IMR-90 (cell line): ENCODE results near the gene KLF13. TPM values are rescaled to one million over a fixed set of nuclear protein-coding genes. Genes with fewer than 3 reads are reported as not detected.

ENCODE experiments used
- ATAC-seq: fragments of 200-7000 bp; cut with Tn5 transposase; 2 replicates; pipeline ENCODE4 v1.9.1; 2020; ENCODE audit warnings: low read depth, mild to moderate bottlenecking, moderate library complexity
- BruUV-seq: library from RNA; stranded (reverse); fragments of 400-500 nt; replicated peaks from 2 replicates; lab custom pipeline; 2021; lab: Mats Ljungman, UMichigan
- CTCF ChIA-PET: fragments of 300-600 bp; formaldehyde crosslinking; extraction: SDS; loops from one replicate; lab custom pipeline; 2021; ENCODE audit warnings: antibody characterized with exemption; lab: Yijun Ruan, JAX
- POLR2A ChIA-PET: fragments of 300-600 bp; sonication (Branson Sonifier 250); formaldehyde crosslinking; loops from one replicate; lab custom pipeline; 2022; ENCODE audit warnings: antibody characterized with exemption; ENCODE audit not compliant: unreplicated experiment; lab: Charles Lee
- DNase-seq: peaks from one replicate; pipeline ENCODE4 v3.0.0; 2013
- H2AFZ ChIP-seq: replicated peaks from 2 replicates; pipeline ENCODE3; 2013; ENCODE audit warnings: low read length, mild to moderate bottlenecking; ENCODE audit not compliant: poor library complexity
- H2AK5ac ChIP-seq: 2 replicates; pipeline ENCODE4 v1.6.1; 2013; ENCODE audit warnings: low read depth, low read length, inconsistent platforms
- H2AK9ac ChIP-seq: replicated peaks from 2 replicates; pipeline ENCODE3; 2013; ENCODE audit warnings: mild to moderate bottlenecking, low read depth, low read length, moderate library complexity; ENCODE audit not compliant: poor library complexity
- H2BK120ac ChIP-seq: 2 replicates; pipeline ENCODE4 v1.6.1; 2013; ENCODE audit warnings: low read depth, low read length, inconsistent platforms
- H2BK15ac ChIP-seq: 3 replicates; pipeline ENCODE4 v1.6.1; 2013; ENCODE audit warnings: low read depth, low read length, inconsistent platforms
- H2BK20ac ChIP-seq: 2 replicates; pipeline ENCODE4 v1.6.1; 2013; ENCODE audit warnings: low read depth, mild to moderate bottlenecking, inconsistent platforms, low read length, moderate library complexity
- H2BK5ac ChIP-seq: 2 replicates; pipeline ENCODE4 v1.6.1; 2013; ENCODE audit warnings: mild to moderate bottlenecking, low read depth, low read length, inconsistent platforms; ENCODE audit not compliant: poor library complexity, severe bottlenecking
- H3K14ac ChIP-seq: replicated peaks from 2 replicates; pipeline ENCODE4 v1.6.1; 2013; ENCODE audit warnings: low read depth, low read length, inconsistent platforms
- H3K18ac ChIP-seq: 2 replicates; pipeline ENCODE4 v1.6.1; 2013; ENCODE audit warnings: low read depth, low read length, control low read depth
- H3K23ac ChIP-seq: 2 replicates; pipeline ENCODE4 v1.6.1; 2013; ENCODE audit warnings: low read depth, low read length, inconsistent platforms
- H3K27ac ChIP-seq: 2 replicates; pipeline ENCODE4 v1.5.1; 2013; ENCODE audit warnings: mild to moderate bottlenecking, control low read depth, low read length; ENCODE audit not compliant: insufficient read depth
- H3K27me3 ChIP-seq: 2 replicates; pipeline ENCODE4 v1.6.1; 2013; ENCODE audit warnings: low read length; ENCODE audit not compliant: control insufficient read depth, insufficient read depth
- H3K36me3 ChIP-seq: 2 replicates; pipeline ENCODE4 v1.6.1; 2013; ENCODE audit warnings: low read length, mixed read lengths; ENCODE audit not compliant: control insufficient read depth, insufficient read depth
- H3K4ac ChIP-seq: 2 replicates; pipeline ENCODE4 v1.6.1; 2013; ENCODE audit warnings: low read depth, low read length, inconsistent platforms
- H3K4me1 ChIP-seq: 2 replicates; pipeline ENCODE4 v1.6.1; 2013; ENCODE audit warnings: low read length, mixed read lengths; ENCODE audit not compliant: control insufficient read depth, insufficient read depth
- H3K4me2 ChIP-seq: 2 replicates; pipeline ENCODE4 v1.6.1; 2013; ENCODE audit warnings: low read depth, mild to moderate bottlenecking, control low read depth, low read length, moderate library complexity
- H3K4me3 ChIP-seq: 2 replicates; pipeline ENCODE4 v1.5.1; 2013; ENCODE audit warnings: low read depth, mild to moderate bottlenecking, control low read depth, low read length, moderate library complexity; ENCODE audit not compliant: insufficient read depth
- H3K56ac ChIP-seq: 2 replicates; pipeline ENCODE4 v1.6.1; 2013; ENCODE audit warnings: low read length, inconsistent platforms; ENCODE audit not compliant: insufficient read depth; ENCODE audit errors: extremely low read depth
- H3K79me1 ChIP-seq, 2 experiments: 2 replicates each; pipeline ENCODE4 v1.6.1; 2013; ENCODE audit warnings: low read length in 2 of 2, inconsistent platforms in 1 of 2, low read depth in 1 of 2
- H3K9ac ChIP-seq: 2 replicates; pipeline ENCODE4 v1.6.1; 2013; ENCODE audit warnings: low read depth, low read length, control low read depth
- H3K9me1 ChIP-seq: 2 replicates; pipeline ENCODE4 v1.6.1; 2013; ENCODE audit warnings: low read length, inconsistent platforms; ENCODE audit not compliant: insufficient read depth
- H3K9me3 ChIP-seq: 2 replicates; pipeline ENCODE4 v1.6.1; 2013; ENCODE audit warnings: low read length; ENCODE audit not compliant: control insufficient read depth, insufficient read depth
- H4K20me1 ChIP-seq: 2 replicates; pipeline ENCODE4 v1.6.1; 2013; ENCODE audit warnings: low read length, inconsistent platforms; ENCODE audit not compliant: insufficient read depth
- H4K5ac ChIP-seq: 2 replicates; pipeline ENCODE4 v1.6.1; 2013; ENCODE audit warnings: mild to moderate bottlenecking, low read depth, low read length, control low read depth
- H4K8ac ChIP-seq, 2 experiments: 2 replicates each; pipeline ENCODE4 v1.6.1; 2013; ENCODE audit warnings: low read depth in 2 of 2, low read length in 2 of 2, control low read depth in 1 of 2, inconsistent platforms in 1 of 2
- H4K91ac ChIP-seq: 2 replicates; pipeline ENCODE4 v1.6.1; 2013; ENCODE audit warnings: low read depth, low read length, inconsistent platforms; ENCODE audit not compliant: insufficient read depth
- BHLHE40 ChIP-seq: fragments of 150-350 bp; IDR thresholded peaks from 2 replicates; pipeline ENCODE4 v1.6.1; 2016; ENCODE audit warnings: mild to moderate bottlenecking, low read depth, low read length
- CEBPB ChIP-seq: IDR thresholded peaks from 2 replicates; pipeline ENCODE4 v1.6.1; 2012; ENCODE audit warnings: low read depth, low read length, improper control_type of control experiment
- CHD1 ChIP-seq: IDR thresholded peaks from 2 replicates; pipeline ENCODE4 v1.6.1; 2012; ENCODE audit warnings: low read depth, low read length, improper control_type of control experiment
- CTCF ChIP-seq: conservative IDR thresholded peaks from 2 replicates; pipeline ENCODE4 v1.5.1; 2012; ENCODE audit warnings: mild to moderate bottlenecking, low read depth, low read length, improper control_type of control experiment
- ELK1 ChIP-seq: fragments of 150-350 bp; IDR thresholded peaks from 2 replicates; pipeline ENCODE4 v1.6.1; 2016; ENCODE audit warnings: low read depth, mild to moderate bottlenecking, low read length, moderate library complexity, borderline replicate concordance
- FOS ChIP-seq: fragments of 150-350 bp; IDR thresholded peaks from 2 replicates; pipeline ENCODE4 v1.6.1; 2016; ENCODE audit warnings: low read depth, low read length
- MAFK ChIP-seq: IDR thresholded peaks from 2 replicates; pipeline ENCODE4 v1.6.1; 2012; ENCODE audit warnings: low read depth, low read length, improper control_type of control experiment
- MAZ ChIP-seq: IDR thresholded peaks from 2 replicates; pipeline ENCODE4 v1.6.1; 2012; ENCODE audit warnings: low read depth, mild to moderate bottlenecking, low read length, improper control_type of control experiment, moderate library complexity, borderline replicate concordance
- MXI1 ChIP-seq: IDR thresholded peaks from 2 replicates; pipeline ENCODE4 v1.6.1; 2012; ENCODE audit warnings: low read depth, mild to moderate bottlenecking, low read length, moderate library complexity, borderline replicate concordance
- POLR2A ChIP-seq: IDR thresholded peaks from 2 replicates; pipeline ENCODE4 v1.6.1; 2012; ENCODE audit warnings: mild to moderate bottlenecking, low read depth, low read length
- RAD21 ChIP-seq: IDR thresholded peaks from 2 replicates; pipeline ENCODE4 v1.6.1; 2012; ENCODE audit warnings: low read length, improper control_type of control experiment
- RCOR1 ChIP-seq: IDR thresholded peaks from 2 replicates; pipeline ENCODE4 v1.6.1; 2012; ENCODE audit warnings: mild to moderate bottlenecking, low read length, improper control_type of control experiment; ENCODE audit not compliant: insufficient replicate concordance
- SMC3 ChIP-seq: fragments of 150-350 bp; IDR thresholded peaks from 2 replicates; pipeline ENCODE4 v1.6.1; 2016; ENCODE audit warnings: low read depth, mild to moderate bottlenecking, antibody characterized with exemption, low read length, moderate library complexity
- WGBS, 2 experiments: methylation state at CpG; one replicate each; pipeline versions ENCODE4 v1.1.5 to v1.1.7; 2013; ENCODE audit warnings: missing lambda C conversion rate in 2 of 2; ENCODE audit not compliant: insufficient read length in 1 of 2; ENCODE audit errors: extremely low coverage in 2 of 2; 5-methylcytosine and 5-hydroxymethylcytosine counted together
- dilution Hi-C: fragments of 300-500 bp; cut with HindIII; formaldehyde crosslinking; loops from one replicate; pipeline ENCODE4 v1.14.3; 2018; ENCODE audit warnings: low sequenced_read_pairs; ENCODE audit not compliant: unreplicated experiment
- in situ Hi-C: fragments of 300-500 bp; cut with MboI; formaldehyde crosslinking; loops from 3 replicates; pipeline ENCODE4 v1.14.3; 2019; ENCODE audit warnings: low sequenced_read_pairs, inconsistent platforms, mixed read lengths
- intact Hi-C: fragments of 100-400 bp; cut with micrococcal nuclease; formaldehyde crosslinking; loops from 2 replicates; pipeline ENCODE4 v1.10.0; 2022
- polyA plus RNA-seq, 3 experiments: library from polyadenylated mRNA; depleted of rRNA; stranded (reverse); fragments of >200 nt; gene quantifications; 2 replicates each; pipeline ENCODE4 v1.2.3, GENCODE V29; 2012; ENCODE audit warnings: low replicate concordance in 1 of 3
- total RNA-seq: library from RNA; depleted of rRNA; stranded (reverse); fragments of >200 nt; gene quantifications from 2 replicates; pipeline ENCODE4 v1.2.3, GENCODE V29; 2012

Gene KLF13
- total and polyA plus RNA-seq, 2 of the 4 experiments (the other 2 are of a cell fraction), result 9.5 to 10.6 TPM

GRCh38 chr15:31399544-31400171 is 73.0 kb downstream of the KLF13 start (continued):
- no peak for TF ChIP-seq FOS

GRCh38 chr15:31400222-31400927 is 73.7 kb downstream of the KLF13 start:
- H3K18ac ChIP-seq, result no peak overlapping the region
- no peaks in the 10 kb centered on the region for H3K36me3 ChIP-seq
- H2AFZ ChIP-seq, result peak overlapping the region; percentile 62
- H3K79me1 ChIP-seq, result no peaks in the 10 kb centered on the region
- ATAC-seq (no peak), DNase-seq (no peak)
- intact Hi-C loops (no loop called here), in situ Hi-C loops (loop anchor here (5.0 kb wide), 1 partner anchor 37 kb away; no protein-coding TSS in a partner anchor), dilution Hi-C loops (no loop called here)
- no peak overlapping the region for H3K56ac ChIP-seq
- peak overlapping the region; percentile 59 for H3K14ac ChIP-seq
- peaks cover 6% of the 10 kb centered on the region; the same call in 1 of the 2 replicates for H3K4me1 ChIP-seq
- no peak overlapping the region for H4K8ac ChIP-seq
- H4K20me1 ChIP-seq, result no peaks in the 10 kb centered on the region
- 81% methylated on average over 4 of the region's 13 CpGs; no CpG with 5 or more reads in 1 of the 2 experiments for WGBS, 2 experiments
- no peak overlapping the region for H4K91ac ChIP-seq
- peaks cover 3% of the 10 kb centered on the region for H3K9me3 ChIP-seq
- POLR2A ChIA-PET, result no interaction called here
- H3K23ac ChIP-seq, result no peak overlapping the region
- H2AK5ac ChIP-seq, result peak overlapping the region; percentile 61; the same call in 1 of the 2 replicates
- H2BK120ac ChIP-seq, result 0 out of 2 replicates have a peak overlapping the region, but pooled peaks have one; percentile 15
- H3K4ac ChIP-seq, result peak overlapping the region; percentile 48; the same call in 1 of the 2 replicates
- H3K9ac ChIP-seq, result no peak overlapping the region
- BruUV-seq, result no TSS peak
- H3K4me2 ChIP-seq, result no peak overlapping the region
- peak overlapping the region; percentile 42 for H2AK9ac ChIP-seq
- no peak overlapping the region for H4K5ac ChIP-seq
- H3K9me1 ChIP-seq, result peaks cover 21% of the 10 kb centered on the region; the same call in 1 of the 2 replicates
- no peak overlapping the region for H2BK15ac ChIP-seq
- CTCF ChIA-PET, result no interaction called here
- H3K27me3 ChIP-seq, result no peaks in the 10 kb centered on the region
- no peak overlapping the region for H2BK5ac ChIP-seq
- H2BK20ac ChIP-seq, result peak overlapping the region; percentile 59
- no peak overlapping the region for H3K27ac ChIP-seq
- H3K4me3 ChIP-seq, result no peak overlapping the region
- TF ChIP-seq POLR2A (no peak), CEBPB (no peak), RCOR1 (no peak), RAD21 (no peak), MAZ (no peak), MAFK (no peak), SMC3 (no peak), ELK1 (no peak), MXI1 (no peak), CHD1 (no peak), CTCF (no peak), BHLHE40 (no peak), FOS (no peak)
